Small intestine (tissue), 7 donors: ENCODE results near the gene GPN2. TPM values are rescaled to one million over a fixed set of nuclear protein-coding genes. Genes with fewer than 3 reads are reported as not detected.

Experiments used
- DNase-seq, 2 donors: peaks; one replicate each; pipeline versions ENCODE4 v3.0.0 to v3.0.0-alpha.2; 2013
- FAIRE-seq: peaks from 2 replicates; lab custom pipeline; 2012; peaks lifted over from hg19 to GRCh38; lab: Jason Lieb, UNC
- H3K27ac ChIP-seq, 3 donors: one replicate each; pipeline ENCODE4 v1.5.1; 2013; ENCODE audit warnings: low read length in 2 of 3, mild to moderate bottlenecking in 2 of 3, control low read depth in 1 of 3, inconsistent platforms in 1 of 3, low read depth in 1 of 3, moderate library complexity in 1 of 3
- H3K27me3 ChIP-seq, 3 donors: one replicate each; pipeline ENCODE4 v1.6.1; 2013; ENCODE audit warnings: low read length in 3 of 3, inconsistent platforms in 1 of 3; ENCODE audit not compliant: control insufficient read depth in 3 of 3, insufficient read depth in 3 of 3
- H3K36me3 ChIP-seq, 3 donors: one replicate each; pipeline ENCODE4 v1.6.1; 2013; ENCODE audit warnings: low read length in 3 of 3, inconsistent platforms in 1 of 3, low read depth in 1 of 3, mild to moderate bottlenecking in 1 of 3, moderate library complexity in 1 of 3; ENCODE audit not compliant: control insufficient read depth in 3 of 3, insufficient read depth in 2 of 3
- H3K4me1 ChIP-seq, 3 donors: one replicate each; pipeline ENCODE4 v1.6.1; 2013; ENCODE audit warnings: low read length in 2 of 3, inconsistent platforms in 1 of 3, low read depth in 1 of 3, mild to moderate bottlenecking in 1 of 3, moderate library complexity in 1 of 3; ENCODE audit not compliant: control insufficient read depth in 3 of 3, insufficient read depth in 2 of 3
- H3K4me3 ChIP-seq, 3 donors: one replicate each; pipeline ENCODE4 v1.5.1; 2013; ENCODE audit warnings: low read length in 3 of 3, control low read depth in 1 of 3, inconsistent platforms in 1 of 3, low read depth in 1 of 3, mild to moderate bottlenecking in 1 of 3, moderate library complexity in 1 of 3
- H3K9me3 ChIP-seq, 2 donors: one replicate each; pipeline ENCODE4 v1.6.1; 2013; ENCODE audit warnings: low read depth in 1 of 2, low read length in 1 of 2; ENCODE audit not compliant: control insufficient read depth in 2 of 2, insufficient read depth in 1 of 2
- WGBS, 3 donors: extraction: QIAGEN DNeasy Blood & Tissue Kit; methylation state at CpG; one replicate each; pipeline ENCODE4 v1.1.7; 2013; 5-methylcytosine and 5-hydroxymethylcytosine counted together
- polyA plus RNA-seq, 4 donors: library from polyadenylated mRNA; stranded (reverse) in 3 of 4; unstranded in 1 of 4; fragments of 200-250 nt in 3 of 4; fragments of 120-200 nt in 1 of 4; gene quantifications; one replicate each; pipeline versions ENCODE4 v1.2.1 to v1.2.3, GENCODE V29; 2013
- donor health status: healthy with polysubstance abuse.
- donor health status: control.
- donor health status: control.
- donor health status: Bipolar disorder and iron deficiency.
- donor health status: healthy.

GPN2 gene
- polyA plus RNA-seq, 4 donors = 13.5 to 29.1 (median 20.0) TPM

DNA sequence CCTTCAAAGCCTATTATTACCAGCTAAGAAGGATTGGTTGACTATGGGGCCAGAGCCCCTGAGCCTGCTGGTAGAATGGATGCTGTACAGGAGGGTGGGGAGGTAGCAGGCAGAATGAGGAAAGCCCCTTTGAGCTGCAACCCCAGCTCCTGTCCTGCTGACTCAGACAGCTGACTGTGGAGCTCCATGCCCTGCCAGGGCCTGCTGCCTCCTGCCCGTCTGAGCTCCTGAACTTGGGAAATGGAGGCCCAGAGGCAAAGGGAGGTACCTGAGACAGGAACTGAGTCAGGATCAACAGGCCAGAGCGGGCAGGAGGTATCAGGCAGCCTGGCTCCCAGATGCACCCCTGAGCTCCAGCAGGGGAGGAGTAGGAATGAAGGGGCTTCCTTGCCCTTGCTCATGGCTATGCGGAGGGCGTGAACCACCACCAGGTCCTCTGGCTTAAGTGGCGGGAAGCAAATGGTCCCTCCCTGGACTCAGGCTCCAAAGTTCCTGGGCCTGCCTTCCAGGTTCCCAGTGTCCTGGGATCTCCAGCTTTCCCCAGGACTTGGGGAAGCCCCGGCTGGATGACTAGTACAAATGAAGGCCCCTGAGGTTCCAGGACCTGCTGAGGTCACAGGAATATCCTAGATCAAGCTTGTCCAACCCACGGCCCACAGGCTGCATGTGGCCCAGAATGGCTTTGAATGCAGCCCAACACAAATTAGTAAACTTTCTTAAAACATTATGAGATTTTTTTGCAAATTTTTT, 31.0 kb downstream of the GPN2 start:
- Histone ChIP-seq H3K4me1 (peaks cover 0 to 43% (median 0%) of the 10 kb centered on the region in 3 donors), H3K36me3 (peaks cover 0 to 48% (median 3%) of the 10 kb centered on the region in 3 donors), H3K4me3 (no peak overlapping the region), H3K27me3 (no peaks in the 10 kb centered on the region), H3K27ac (no peak overlapping the region), H3K9me3 (no peaks in the 10 kb centered on the region)
- DNase-seq (no peak), FAIRE-seq (no peak)
- 86 to 92% (median 89%) methylated on average over 7 of the region's 7 CpGs for WGBS, 3 donors

DNA sequence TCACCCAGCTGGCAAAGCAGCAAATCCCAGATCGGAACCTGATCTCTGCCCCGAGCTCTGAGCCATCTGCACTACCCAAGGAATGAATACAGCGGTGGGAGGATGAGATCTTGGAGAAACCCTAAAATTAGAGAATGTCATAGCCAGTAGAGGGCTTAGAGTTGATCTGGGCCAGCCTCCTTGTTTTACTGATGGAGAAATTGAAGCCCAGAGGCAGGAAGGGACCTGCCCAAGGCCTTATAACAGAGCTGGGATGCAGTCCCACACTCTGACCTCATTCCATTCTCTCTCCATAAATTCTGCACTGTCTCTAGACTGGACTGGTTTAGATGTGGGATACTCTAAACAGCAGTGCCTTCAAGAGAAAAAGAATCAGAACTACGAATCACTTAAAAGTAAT, 31.9 kb downstream of the GPN2 start:
- peaks cover 0 to 44% (median 0%) of the 10 kb centered on the region in 3 donors for H3K4me1 ChIP-seq
- FAIRE-seq (no peak), DNase-seq (no peak)
- H3K27ac ChIP-seq = no peak overlapping the region
- no peaks in the 10 kb centered on the region for H3K9me3 ChIP-seq
- no peaks in the 10 kb centered on the region for H3K27me3 ChIP-seq
- WGBS, 3 donors = 79 to 88% (median 87%) methylated on average over 4 of the region's 4 CpGs
- peaks cover 0 to 57% (median 3%) of the 10 kb centered on the region in 3 donors for H3K36me3 ChIP-seq
- H3K4me3 ChIP-seq = no peak overlapping the region

GRCh38 chr1:26857473-26858060, 32.5 kb downstream of the GPN2 start:
- Histone ChIP-seq H3K4me1 (peaks cover 0 to 44% (median 0%) of the 10 kb centered on the region in 3 donors), H3K4me3 (no peak overlapping the region), H3K9me3 (no peaks in the 10 kb centered on the region), H3K27me3 (no peaks in the 10 kb centered on the region), H3K27ac (no peak overlapping the region), H3K36me3 (peaks cover 0 to 61% (median 3%) of the 10 kb centered on the region in 3 donors)
- FAIRE-seq = no peak
- DNase-seq = no peak
- 84 to 92% (median 90%) methylated on average over 8 of the region's 8 CpGs for WGBS, 3 donors

GRCh38 chr1:26856604-26857469, 33.2 kb downstream of the GPN2 start:
- H3K27ac ChIP-seq = no peak overlapping the region
- H3K36me3 ChIP-seq = peaks cover 0 to 68% (median 5%) of the 10 kb centered on the region in 3 donors
- no peaks in the 10 kb centered on the region for H3K9me3 ChIP-seq
- DNase-seq (no peak), FAIRE-seq (no peak)
- no peaks in the 10 kb centered on the region for H3K27me3 ChIP-seq
- WGBS, 3 donors = 81 to 91% (median 88%) methylated on average over 17 to 21 of the region's 21 CpGs
- peaks cover 0 to 42% (median 0%) of the 10 kb centered on the region in 3 donors for H3K4me1 ChIP-seq
- no peak overlapping the region for H3K4me3 ChIP-seq

DNA sequence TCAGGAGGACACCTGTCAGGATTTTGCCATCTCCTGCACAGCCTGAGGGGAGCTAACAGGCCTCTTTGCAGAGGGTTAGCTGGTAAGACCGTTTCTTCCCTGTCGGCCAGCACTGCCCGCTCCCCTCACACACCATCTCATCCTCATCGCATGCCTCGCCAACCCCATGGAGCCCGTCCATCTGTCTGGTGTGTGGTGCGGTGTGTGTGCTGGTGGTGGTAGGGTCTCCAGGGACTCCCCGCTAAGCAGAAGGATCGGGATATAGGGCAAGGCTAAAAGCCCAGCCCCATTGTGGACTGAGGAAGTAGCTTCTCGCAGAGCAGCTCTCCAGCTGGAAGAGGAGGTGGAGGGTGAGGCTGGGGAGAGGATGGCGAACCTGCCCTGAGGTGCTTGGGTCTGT, 33.9 kb downstream of the GPN2 start:
- DNase-seq (no peak), FAIRE-seq (no peak)
- Histone ChIP-seq H3K36me3 (peaks cover 2 to 74% (median 9%) of the 10 kb centered on the region in 3 donors), H3K27me3 (no peaks in the 10 kb centered on the region), H3K4me1 (peaks cover 0 to 42% (median 0%) of the 10 kb centered on the region in 3 donors), H3K27ac (no peak overlapping the region), H3K9me3 (no peaks in the 10 kb centered on the region), H3K4me3 (no peak overlapping the region)
- 92 to 94% (median 94%) methylated on average over 11 of the region's 11 CpGs for WGBS, 3 donors

DNA sequence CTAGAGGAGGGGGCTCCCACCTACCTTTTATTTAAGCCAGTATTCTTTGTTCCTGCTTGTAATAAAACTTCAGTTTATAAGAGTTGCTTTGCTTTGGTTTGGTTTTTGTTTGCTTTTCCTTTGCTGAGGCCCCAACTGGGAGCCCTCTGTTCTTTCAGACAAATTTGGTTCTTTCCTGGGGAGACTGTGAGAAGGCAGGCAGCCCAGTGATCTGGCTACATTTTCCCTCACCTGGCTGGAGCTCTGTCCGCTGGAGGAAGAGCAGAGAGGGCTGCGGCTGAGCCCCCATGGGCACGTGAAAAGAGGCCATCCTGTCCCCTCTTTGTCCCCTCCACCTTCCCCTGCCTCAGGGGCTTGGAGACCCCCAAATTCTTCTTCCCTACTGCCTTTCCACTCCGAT, 34.4 kb downstream of the GPN2 start:
- H3K4me1 ChIP-seq = peaks cover 0 to 43% (median 0%) of the 10 kb centered on the region in 3 donors
- DNase-seq (no peak), FAIRE-seq (no peak)
- no peaks in the 10 kb centered on the region for H3K9me3 ChIP-seq
- H3K36me3 ChIP-seq = peaks cover 4 to 80% (median 14%) of the 10 kb centered on the region in 3 donors
- peak overlapping the region in 1 of 3 donors; percentile 73 for H3K27ac ChIP-seq
- WGBS, 3 donors = 96 to 100% (median 96%) methylated on average over 4 of the region's 4 CpGs
- H3K27me3 ChIP-seq = no peaks in the 10 kb centered on the region
- no peak overlapping the region for H3K4me3 ChIP-seq

DNA sequence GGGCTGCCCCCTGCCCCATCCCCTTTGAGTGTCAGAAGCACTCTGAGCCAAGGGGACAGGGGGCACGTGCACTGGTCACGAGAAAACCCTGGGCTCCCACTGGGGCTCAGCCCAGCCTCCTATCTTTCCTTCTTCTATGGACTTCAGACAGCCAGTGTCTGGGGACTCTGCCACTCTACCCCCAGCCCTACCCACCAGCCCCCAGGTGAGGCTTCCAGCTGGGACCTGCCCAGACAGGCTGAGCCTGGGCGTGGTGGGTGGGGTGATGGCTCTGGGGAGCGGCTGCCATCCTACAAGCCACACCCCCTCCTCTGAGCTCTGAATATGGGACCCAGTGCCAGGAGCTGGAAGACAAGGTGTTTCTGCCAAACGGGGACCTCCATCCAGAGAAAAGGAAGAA, 35.2 kb downstream of the GPN2 start:
- no peak overlapping the region for H3K4me3 ChIP-seq
- DNase-seq (peak; percentile 62 to 87), FAIRE-seq (no peak)
- H3K36me3 ChIP-seq = peaks cover 4 to 87% (median 16%) of the 10 kb centered on the region in 3 donors
- peaks cover 0 to 50% (median 3%) of the 10 kb centered on the region in 3 donors for H3K4me1 ChIP-seq
- no peaks in the 10 kb centered on the region for H3K9me3 ChIP-seq
- WGBS, 3 donors = 39 to 77% (median 42%) methylated on average over 5 of the region's 5 CpGs
- H3K27ac ChIP-seq = peak overlapping the region in 1 of 3 donors; percentile 75
- no peaks in the 10 kb centered on the region for H3K27me3 ChIP-seq

GRCh38 chr1:26853600-26853999, 36.5 kb downstream of the GPN2 start:
- H3K27me3 ChIP-seq = no peaks in the 10 kb centered on the region
- H3K4me1 ChIP-seq = peaks cover 0 to 63% (median 3%) of the 10 kb centered on the region in 3 donors
- H3K36me3 ChIP-seq = peaks cover 4 to 95% (median 16%) of the 10 kb centered on the region in 3 donors
- H3K9me3 ChIP-seq = no peaks in the 10 kb centered on the region
- FAIRE-seq (no peak), DNase-seq (no peak)
- peak overlapping the region in 1 of 3 donors; percentile 75 for H3K27ac ChIP-seq
- 95 to 99% (median 96%) methylated on average over 10 of the region's 10 CpGs for WGBS, 3 donors
- no peak overlapping the region for H3K4me3 ChIP-seq
